ENCODE measurements around the gene SH3RF1. TPM values are rescaled to one million over a fixed set of nuclear protein-coding genes. Genes with fewer than 3 reads are reported as not detected.

Gene SH3RF1
- total and polyA plus RNA-seq, 4 donors, result 5.3 to 33.1 (median 16.3) TPM

DNA sequence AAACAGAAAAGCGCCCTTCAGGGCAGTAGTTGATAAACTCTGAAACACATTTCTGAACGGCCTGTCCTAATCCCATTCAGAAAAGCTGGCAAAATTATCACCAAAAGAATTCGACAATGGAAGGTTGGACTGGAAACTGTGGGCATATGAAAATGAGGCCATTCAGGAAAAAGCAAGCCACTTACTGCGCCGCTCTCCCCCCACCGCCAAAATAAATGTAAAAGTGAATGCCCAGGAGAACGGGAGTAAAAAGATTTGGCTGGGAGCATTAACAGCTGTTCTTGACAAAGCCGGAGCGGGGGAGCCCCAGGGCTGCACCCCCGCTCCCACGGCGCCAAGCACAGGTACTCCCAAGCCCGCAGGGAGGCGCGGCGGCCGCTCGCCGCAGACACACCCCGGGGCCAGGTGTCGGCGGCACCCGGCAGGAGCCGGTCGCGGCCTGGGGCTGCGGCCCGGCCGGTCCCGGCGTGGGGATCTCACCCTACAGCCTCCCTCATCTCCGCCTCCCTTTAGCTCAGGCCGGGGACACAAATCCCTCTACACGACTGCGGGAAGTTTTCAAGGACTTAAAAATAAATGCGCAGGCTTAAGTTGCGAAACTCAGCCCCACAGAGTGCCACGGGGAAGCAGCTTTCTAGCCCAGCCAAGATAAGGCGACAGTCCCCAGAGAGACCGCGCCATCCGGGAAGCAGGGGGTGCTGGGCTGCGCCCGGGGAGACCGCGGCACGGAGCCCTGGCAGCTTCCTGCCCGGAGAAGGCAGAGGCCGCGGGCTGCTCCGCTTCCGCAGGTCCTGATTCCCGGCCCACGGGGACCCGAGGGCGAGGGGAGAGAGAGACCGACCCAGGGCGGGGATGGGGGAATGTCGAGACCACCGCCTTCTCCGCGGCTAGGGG lies 593 bp downstream of the SH3RF1 start:
- H3K9ac ChIP-seq (ENCODE audit: insufficient read depth in 1 of 2, low read length in 2 of 2), result peak overlapping the region; percentile 78 to 91
- DNase-seq (peak; percentile 70 to 73 (median 70)), ATAC-seq (ENCODE audit: insufficient read depth, low FRiP score) (peak; percentile 52)
- peaks cover 0 to 43% (median 12%) of the 10 kb centered on the region in 5 donors for H3K4me1 ChIP-seq (ENCODE audit: control insufficient read depth in 5 of 5, insufficient read depth in 5 of 5, low read length in 5 of 5)
- no peaks in the 10 kb centered on the region for H3K27me3 ChIP-seq (ENCODE audit: control insufficient read depth in 3 of 3, insufficient read depth in 3 of 3, low read length in 2 of 3)
- H3K9me3 ChIP-seq (ENCODE audit: control insufficient read depth in 4 of 4, insufficient read depth in 3 of 4, low read length in 3 of 4), result no peaks in the 10 kb centered on the region
- WGBS, 2 donors, result 0 to 1% methylated on average over 47 to 62 of the region's 62 CpGs
- H3K4me3 ChIP-seq, result peak overlapping the region; percentile 88
- TF ChIP-seq, protein P1, sequence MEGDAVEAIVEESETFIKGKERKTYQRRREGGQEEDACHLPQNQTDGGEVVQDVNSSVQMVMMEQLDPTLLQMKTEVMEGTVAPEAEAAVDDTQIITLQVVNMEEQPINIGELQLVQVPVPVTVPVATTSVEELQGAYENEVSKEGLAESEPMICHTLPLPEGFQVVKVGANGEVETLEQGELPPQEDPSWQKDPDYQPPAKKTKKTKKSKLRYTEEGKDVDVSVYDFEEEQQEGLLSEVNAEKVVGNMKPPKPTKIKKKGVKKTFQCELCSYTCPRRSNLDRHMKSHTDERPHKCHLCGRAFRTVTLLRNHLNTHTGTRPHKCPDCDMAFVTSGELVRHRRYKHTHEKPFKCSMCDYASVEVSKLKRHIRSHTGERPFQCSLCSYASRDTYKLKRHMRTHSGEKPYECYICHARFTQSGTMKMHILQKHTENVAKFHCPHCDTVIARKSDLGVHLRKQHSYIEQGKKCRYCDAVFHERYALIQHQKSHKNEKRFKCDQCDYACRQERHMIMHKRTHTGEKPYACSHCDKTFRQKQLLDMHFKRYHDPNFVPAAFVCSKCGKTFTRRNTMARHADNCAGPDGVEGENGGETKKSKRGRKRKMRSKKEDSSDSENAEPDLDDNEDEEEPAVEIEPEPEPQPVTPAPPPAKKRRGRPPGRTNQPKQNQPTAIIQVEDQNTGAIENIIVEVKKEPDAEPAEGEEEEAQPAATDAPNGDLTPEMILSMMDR (IDR thresholded peaks at IDR 0.05; ENCODE audit: control extremely low read depth, extremely low read depth), result no peak
- H3K36me3 ChIP-seq (ENCODE audit: control insufficient read depth in 4 of 4, insufficient read depth in 4 of 4, low read length in 4 of 4), result peaks cover 0 to 12% (median 3%) of the 10 kb centered on the region in 4 donors
- peak overlapping the region; percentile 93 to 97 for H3K27ac ChIP-seq (ENCODE audit: low read depth in 1 of 2, low read length in 1 of 2)

DNA sequence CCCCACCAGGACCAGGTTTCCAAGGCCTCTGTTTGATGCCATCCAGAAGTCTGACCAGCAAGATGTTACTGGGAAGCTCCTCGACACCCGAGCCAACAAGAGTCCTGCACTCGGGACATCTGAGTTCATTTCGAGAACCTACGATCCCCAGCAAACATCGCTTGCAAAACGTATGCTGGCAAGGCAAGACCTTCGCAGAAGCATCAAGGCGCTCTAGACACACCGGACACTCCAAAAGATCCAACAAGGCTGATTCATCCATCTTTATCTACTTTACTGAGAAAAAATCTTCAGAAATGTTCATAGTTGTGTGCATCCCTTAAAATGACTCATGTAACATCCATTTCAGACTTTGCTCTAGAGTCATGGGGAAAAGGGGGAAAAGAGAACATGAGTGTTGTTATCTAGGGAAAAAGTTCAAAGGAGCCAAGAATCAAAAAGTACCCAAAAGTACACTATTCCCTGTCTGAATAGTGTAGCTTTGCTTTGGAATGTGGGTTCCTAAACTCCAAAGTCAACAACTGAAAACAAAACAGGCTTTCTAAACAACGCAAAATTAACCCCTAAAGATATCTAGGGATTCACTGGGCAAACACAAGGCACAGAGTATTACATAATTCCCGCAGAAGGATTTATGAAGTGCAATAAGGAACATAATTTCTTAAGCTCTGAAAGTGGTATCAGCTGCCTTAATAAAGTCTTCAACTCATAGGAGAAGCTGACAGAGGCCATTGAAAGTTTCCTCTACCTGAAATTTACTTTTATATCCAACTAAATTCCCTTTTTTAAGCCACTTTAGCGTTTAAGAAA lies 1.6 kb downstream of the SH3RF1 start:
- Histone ChIP-seq H3K36me3 (ENCODE audit: control insufficient read depth in 4 of 4, insufficient read depth in 4 of 4, low read length in 4 of 4) (peaks cover 0 to 17% (median 6%) of the 10 kb centered on the region in 4 donors), H3K4me1 (ENCODE audit: control insufficient read depth in 5 of 5, insufficient read depth in 5 of 5, low read length in 5 of 5) (peaks cover 0 to 43% (median 21%) of the 10 kb centered on the region in 5 donors), H3K9me3 (ENCODE audit: control insufficient read depth in 4 of 4, insufficient read depth in 3 of 4, low read length in 3 of 4) (no peaks in the 10 kb centered on the region), H3K27me3 (ENCODE audit: control insufficient read depth in 3 of 3, insufficient read depth in 3 of 3, low read length in 2 of 3) (no peaks in the 10 kb centered on the region), H3K4me3 (peak overlapping the region; percentile 5), H3K9ac (ENCODE audit: insufficient read depth in 1 of 2, low read length in 2 of 2) (peak overlapping the region; percentile 78 to 91), H3K27ac (ENCODE audit: low read depth in 1 of 2, low read length in 1 of 2) (peak overlapping the region; percentile 36 to 87)
- peak in 2 of 3 donors; percentile 73 to 76 for DNase-seq
- 50 to 71% methylated on average over 13 of the region's 13 CpGs for whole genome bisulfite sequencing, 2 donors
- TF ChIP-seq, protein P1 (IDR thresholded peaks at IDR 0.05; ENCODE audit: control extremely low read depth, extremely low read depth), result no peak
- no peak for ATAC-seq (ENCODE audit: insufficient read depth, low FRiP score)

DNA sequence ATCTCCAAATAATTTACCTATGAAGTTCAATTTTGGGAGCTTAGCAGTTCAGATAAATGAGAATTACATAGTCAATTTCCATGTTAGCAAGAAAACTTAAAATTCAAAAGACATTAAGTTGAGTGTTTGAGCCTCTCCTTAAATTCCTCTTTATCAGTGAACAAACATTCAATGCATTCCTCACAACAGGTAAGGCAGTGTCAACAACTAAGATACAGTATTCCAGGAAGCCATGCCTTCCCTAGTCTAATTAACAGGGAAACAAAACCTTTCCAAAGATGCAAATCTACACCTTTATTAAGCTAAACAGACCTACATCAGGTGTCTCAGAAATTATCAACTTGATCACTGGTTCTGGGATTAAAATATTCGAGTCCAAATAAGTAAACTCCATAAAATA lies 3.7 kb downstream of the SH3RF1 start:
- peaks cover 0 to 28% (median 13%) of the 10 kb centered on the region in 4 donors for H3K36me3 ChIP-seq (ENCODE audit: control insufficient read depth in 4 of 4, insufficient read depth in 4 of 4, low read length in 4 of 4)
- H3K27ac ChIP-seq (ENCODE audit: low read depth in 1 of 2, low read length in 1 of 2), result no peak overlapping the region
- H3K9ac ChIP-seq (ENCODE audit: insufficient read depth in 1 of 2, low read length in 2 of 2), result no peak overlapping the region
- H3K27me3 ChIP-seq (ENCODE audit: control insufficient read depth in 3 of 3, insufficient read depth in 3 of 3, low read length in 2 of 3), result no peaks in the 10 kb centered on the region
- peaks cover 0 to 39% (median 20%) of the 10 kb centered on the region in 5 donors for H3K4me1 ChIP-seq (ENCODE audit: control insufficient read depth in 5 of 5, insufficient read depth in 5 of 5, low read length in 5 of 5)
- TF ChIP-seq, protein P1 (IDR thresholded peaks at IDR 0.05; ENCODE audit: control extremely low read depth, extremely low read depth), result no peak
- WGBS, 2 donors, result 34 to 56% methylated on average over 1 of the region's 1 CpG
- no peak for DNase-seq
- H3K9me3 ChIP-seq (ENCODE audit: control insufficient read depth in 4 of 4, insufficient read depth in 3 of 4, low read length in 3 of 4), result peaks cover 0 to 2% (median 0%) of the 10 kb centered on the region in 4 donors
- H3K4me3 ChIP-seq, result no peak overlapping the region
- ATAC-seq (ENCODE audit: insufficient read depth, low FRiP score), result no peak

All from lung (tissue), 12 donors.